Stimulated activated CD4-positive, alpha-beta T cell treated with anti-CD3 and anti-CD28 coated beads, Interleukin-1b, Interleukin-23, amount 100 ng/mL, for 24 hours (primary cell): Measurements from ENCODE around the gene DNAJC11.
"Not testable (repeated sequence)": the region's sequence is repeated elsewhere in the genome, so short reads cannot be mapped to it uniquely, and the experiment has no call there.

Experiments
- DNase-seq, 4 experiments: peaks; one replicate each; pipeline ENCODE4 v3.0.0-alpha.2; 2020; ENCODE audit warnings: low read depth in 4 of 4, low spot score in 1 of 4

DNAJC11 gene

DNA sequence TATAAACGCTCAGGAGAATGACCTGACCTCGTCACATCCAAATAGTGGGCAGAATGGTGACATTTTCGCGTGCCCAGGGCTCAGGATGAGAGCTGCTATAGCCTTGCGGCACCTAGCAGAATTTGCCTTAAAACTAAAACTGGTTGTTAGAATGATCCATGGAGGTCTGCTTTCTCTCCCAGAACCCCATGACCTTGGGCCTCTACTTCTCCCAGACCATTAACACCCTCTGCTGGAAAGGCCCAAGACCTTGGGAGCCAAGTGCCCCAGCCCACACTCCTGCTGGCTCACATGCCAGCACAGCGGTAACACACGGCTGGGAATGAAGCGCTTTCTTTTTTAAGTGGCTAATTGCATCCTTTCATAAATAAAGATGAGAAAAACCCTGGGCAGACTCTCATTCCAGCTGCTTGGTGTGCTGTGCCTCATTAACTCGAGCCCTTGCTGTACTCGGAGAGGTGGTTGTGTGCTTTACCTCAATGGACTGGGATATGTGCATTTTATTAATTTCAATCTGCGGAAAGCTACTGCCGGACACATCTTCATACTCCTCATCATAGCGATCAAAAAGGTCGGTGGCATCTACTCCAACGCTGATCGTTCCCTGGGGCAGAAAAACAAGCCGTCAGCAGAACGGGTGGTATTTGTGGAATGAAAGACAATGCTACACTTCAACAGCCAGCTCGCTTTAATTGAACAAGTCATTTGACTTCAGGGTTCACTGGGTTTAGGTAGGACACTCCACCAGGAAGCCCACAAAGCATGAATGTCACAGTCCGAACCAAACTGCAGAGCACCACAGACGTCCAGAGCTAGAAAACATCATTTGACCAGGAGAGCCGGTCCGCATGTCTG is 48.0 kb downstream of the DNAJC11 start:
- DNase-seq: no peak

DNA sequence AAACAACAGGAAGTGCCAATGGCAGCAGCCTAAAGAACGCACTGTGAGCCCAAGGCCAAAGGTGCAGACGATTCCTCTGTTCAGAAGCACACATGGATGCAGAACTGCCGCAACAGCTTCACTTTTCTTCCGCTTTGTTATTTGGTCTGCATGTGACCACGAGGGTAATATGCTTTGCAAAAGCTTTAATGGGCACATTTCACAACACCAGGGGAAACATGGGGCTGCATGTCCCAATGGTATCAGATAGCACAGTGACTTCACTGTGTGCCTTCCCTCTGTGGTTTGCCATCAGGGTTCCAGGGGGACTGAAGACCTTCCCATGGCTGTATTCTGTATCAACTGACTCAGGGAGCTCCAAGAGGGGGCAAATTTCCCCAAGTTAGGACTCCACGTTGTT is 48.6 kb downstream of the DNAJC11 start:
- DNase-seq: no peak

DNA sequence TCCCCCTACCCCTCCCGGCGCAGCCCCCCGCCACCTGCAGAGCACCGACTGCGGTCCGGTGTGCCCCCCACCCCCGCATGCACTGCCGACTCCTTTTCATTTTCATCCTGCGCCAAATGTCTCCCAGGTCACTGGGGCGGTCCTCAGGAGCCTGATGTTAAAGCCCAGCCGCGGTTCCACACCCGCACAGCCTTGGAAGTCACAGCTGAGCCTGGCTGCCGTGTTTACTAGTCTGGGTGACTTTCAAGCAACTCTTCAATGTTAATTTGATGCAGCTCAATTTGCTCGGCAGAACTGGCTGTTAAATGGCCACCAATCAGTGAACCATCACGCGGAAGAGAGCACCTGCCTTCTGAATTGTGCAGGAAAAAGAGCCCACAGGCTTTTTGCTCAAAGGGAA is 49.7 kb downstream of the DNAJC11 start:
- DNase-seq: no peak

DNA sequence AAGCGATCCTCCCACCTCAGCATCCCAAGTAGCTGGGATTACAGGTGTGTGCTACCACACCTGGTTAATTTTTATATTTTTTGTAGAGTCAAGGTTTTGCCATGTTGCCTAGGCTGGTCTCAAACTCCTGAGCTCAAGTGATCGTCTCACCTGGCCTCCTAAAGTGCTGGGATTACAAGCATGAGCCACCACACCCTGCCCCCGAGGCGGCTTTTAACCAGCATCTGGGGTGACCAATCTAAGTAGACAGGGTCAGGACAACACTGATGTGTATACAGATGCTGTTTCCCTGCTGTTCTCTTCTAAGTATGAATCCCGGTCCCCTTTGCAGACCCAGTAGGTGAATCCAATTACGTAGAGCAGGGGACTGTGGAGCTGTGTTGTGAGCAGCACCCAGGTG is 53.1 kb downstream of the DNAJC11 start:
- DNase-seq: no peak

DNA sequence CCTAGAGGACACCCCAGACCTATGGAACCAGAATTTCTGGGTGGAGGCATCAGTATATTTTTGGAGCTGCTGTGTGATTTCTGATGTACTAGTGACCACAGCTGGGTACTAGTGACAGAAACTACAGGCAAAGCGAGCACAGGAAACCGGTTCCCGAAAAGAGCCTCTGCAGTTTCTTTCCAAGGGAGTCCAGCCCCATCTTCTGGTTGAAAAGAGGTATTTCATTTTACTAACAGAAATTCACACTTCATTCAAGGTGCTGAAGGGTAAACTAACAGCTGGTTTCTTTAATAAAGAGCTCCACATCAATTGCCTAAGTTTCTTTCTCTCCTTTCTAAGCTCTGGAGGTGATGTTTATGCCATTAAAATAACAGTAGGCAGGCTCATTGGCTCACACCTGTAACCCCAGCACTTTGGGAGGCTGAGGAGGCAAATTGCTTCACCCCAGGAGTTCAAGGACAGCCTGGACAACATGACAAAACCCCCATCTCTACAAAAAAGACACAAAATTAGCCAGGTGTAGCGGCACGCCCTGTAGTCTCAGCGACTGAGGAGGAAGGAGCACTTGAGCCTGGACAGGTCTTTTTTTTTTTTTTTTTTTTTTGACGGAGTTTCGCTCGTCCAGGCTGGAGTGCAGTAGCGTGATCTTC is 55.0 kb downstream of the DNAJC11 start:
- no peak for DNase-seq

DNA sequence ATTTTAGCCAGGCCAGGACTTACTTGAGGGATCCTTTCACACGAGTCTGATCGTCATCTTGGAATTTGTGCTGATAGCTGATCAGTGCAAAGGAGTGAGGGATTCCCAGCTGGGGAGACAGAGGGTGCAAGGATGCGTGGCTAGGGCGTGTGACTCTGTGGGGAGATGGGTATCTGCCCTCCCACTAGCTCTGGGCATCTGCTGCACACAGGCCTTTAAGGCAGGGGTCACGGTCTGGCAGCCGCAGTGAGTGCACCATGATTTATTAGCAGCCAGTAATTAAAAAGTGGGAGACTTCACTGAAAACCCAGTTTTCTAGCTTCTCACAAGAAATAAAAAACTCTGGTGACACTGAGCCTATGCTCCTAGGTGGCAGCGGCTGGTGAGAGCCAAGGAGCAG is 56.6 kb downstream of the DNAJC11 start:
- DNase-seq: no peak

DNA sequence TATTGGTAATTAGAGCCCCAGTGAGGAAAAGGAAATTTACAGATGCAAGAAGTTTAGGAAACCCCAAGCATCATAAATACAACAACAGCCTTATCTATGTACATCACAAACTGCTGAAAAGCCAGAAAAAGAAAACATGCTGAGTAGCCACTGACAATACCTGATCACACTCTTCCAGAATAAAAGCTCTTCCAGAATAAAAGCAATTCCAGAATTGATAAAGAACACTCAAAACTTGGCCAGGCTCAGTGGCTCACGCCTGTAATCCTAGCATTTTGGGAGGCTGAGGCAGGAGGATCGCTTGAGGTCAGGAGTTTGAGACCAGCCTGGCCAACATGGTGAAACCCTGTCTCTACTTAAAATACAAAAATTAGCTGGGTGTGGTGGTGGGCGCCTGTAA is 60.7 kb downstream of the DNAJC11 start:
- DNase-seq: not testable (repeated sequence)

DNA sequence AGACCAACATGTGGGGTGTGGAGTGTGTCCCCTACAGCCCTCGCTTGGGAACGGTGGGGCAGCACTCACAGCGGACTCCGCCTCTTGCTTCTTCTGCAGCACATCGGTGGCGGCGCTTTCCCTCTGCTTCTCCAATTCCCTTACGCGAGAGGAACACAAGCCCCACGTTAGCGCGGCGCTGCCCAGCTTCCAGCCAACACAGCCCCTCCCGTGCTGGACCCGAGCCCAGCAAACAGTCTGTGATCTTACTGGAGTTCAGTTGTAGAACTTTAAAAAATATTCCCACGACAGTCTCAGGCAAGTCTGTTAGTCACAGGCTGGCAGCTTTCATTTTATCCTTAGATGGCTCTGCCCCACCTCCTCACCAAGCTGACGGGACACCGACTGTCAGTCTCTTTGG is 63.4 kb downstream of the DNAJC11 start:
- no peak for DNase-seq

DNA sequence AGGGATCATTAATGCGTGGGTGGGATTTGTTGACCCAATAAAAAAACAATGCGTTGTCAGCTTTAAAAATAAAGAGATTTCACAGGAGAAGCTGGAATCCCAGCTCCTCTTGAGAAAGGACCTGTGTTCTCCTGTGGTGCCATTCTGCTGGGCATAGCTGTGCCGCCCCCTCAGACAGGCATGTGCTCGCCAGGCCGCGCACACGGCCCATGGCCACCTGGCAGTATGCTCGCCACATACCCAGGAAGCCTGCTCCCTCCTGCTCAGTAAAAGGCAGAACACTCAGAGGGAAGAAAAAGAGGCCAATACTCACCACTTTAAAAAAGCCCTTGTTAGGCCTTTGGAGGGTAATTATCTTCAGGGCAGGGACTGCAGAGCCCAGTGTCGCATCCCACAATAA is 63.8 kb downstream of the DNAJC11 start:
- DNase-seq: no peak

DNA sequence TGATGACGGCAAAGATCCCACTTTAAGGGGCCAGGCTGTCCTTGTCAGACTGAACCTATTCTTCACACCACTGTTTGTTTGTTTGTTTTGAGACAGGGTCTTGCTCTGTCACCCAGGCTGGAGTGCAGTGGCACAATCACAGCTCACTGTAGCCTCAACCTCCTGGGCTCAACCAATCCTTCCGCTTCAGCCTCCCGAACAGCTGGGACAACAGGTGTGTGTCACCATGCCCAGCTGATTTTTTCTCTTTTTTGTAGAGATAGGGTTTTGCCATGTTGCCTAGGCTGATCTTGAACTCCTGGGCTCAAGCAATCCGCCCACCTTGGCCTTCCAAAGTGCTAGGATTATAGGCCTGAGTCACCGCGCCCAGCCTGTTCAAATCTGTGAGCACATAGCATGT is 64.8 kb downstream of the DNAJC11 start:
- DNase-seq: not testable (repeated sequence)

DNA sequence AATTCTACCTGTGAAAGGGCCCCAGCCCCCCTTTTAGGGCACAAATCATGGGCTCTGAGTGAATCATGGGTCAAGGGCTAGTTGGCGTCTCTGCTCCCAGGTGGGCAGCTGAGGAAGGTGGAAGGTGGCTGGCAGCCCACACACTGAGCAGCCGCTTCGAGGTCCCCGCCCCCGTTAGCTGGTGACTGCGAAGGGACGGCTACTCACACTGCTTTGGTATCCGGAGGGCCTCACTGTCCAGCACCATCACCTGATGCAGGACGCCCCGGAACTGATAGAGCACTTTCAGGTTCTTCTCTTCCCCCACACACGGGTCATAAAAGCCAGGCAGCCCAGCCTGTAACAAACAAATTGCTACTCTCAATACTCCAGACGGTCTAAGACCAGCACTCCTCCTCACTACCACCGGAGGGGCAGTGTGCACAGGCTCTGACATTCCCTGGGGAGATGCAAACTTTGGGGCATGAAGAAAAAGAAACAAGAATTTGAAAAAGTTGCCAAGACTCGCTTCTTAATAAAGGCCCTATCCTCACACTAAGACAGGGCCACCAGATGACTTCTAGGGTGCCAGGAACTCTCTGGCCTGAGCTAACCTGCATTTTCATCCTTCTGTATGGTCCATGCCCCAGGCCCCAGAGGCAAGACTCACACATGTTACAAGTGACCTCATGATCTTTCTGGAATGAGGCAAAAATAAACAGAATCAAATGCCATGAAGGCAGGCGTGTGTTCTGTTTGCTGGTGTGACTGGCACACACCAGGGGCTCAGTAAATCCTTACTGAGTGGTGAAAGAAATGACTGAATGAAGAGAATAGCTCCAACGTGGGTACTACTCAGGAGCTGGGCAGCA is 65.5 kb downstream of the DNAJC11 start:
- no peak for DNase-seq

DNA sequence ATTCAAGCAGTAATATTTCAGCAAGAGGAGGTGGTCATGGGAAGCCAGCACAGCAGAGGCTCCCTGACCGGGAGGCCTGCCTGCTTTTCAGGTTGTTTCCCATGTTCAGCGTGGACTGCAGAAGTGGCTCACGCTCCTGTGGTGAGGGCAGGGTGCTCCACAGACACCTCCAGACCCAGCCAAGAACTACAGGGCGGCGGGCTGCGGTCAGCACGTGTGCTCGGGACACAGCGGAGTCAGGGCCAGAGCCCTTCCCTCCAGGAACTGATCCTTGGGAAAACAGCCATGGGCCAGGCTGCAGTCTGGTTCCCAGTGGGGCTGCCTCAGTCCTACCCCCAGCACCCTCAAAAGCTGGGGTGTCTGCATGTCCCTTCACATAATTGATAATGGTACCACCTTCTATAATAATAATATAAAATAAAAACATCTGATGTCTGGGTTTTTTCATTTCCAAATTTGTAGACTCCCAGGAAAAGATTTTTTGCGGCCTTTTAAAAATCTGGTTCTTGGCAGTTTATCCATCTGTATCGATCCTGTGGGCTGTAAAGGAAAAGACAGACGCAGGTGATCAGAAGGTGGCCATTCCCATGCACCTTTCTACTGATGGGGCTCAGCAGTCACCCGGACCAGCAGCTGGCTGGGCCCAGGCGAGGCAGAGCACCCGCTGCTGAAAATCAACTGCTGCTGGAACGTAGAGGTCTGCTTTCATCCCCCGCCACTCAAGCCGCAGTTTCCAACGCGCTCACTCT is 66.3 kb downstream of the DNAJC11 start:
- DNase-seq: no peak

DNA sequence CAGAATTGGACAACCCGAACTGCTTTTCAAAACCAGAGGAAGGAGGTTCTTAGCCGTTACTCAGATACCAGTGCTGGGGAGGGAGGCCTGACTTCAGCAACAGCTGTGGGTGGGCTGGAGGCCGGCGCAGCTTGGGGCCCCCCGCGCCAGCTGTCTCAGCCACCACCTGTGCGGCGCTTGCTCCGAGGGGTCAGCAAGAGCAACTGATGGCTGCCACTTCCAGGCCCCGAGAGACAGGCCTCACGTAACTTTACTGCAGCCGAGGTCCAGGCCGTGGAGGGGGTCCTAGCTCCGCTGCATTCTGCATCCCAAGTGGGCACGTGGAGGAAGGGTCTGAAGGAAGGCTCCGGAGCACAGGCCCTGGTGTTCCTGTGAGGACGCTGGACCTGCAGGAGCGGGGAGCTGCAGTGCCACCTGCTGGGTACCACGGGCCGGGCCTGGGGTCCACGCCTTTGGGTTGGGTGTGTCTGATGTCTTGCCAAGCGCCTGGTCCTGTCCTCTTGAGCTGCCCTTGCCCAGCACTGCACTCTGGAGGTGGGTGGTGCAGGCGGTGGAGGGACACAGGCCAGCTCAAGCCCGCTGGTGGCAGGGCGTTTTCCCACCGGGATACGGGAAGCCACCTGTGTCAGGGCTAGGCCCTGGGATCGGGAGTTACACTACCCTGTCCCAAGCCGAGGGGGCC is 67.1 kb downstream of the DNAJC11 start:
- DNase-seq: no peak

DNA sequence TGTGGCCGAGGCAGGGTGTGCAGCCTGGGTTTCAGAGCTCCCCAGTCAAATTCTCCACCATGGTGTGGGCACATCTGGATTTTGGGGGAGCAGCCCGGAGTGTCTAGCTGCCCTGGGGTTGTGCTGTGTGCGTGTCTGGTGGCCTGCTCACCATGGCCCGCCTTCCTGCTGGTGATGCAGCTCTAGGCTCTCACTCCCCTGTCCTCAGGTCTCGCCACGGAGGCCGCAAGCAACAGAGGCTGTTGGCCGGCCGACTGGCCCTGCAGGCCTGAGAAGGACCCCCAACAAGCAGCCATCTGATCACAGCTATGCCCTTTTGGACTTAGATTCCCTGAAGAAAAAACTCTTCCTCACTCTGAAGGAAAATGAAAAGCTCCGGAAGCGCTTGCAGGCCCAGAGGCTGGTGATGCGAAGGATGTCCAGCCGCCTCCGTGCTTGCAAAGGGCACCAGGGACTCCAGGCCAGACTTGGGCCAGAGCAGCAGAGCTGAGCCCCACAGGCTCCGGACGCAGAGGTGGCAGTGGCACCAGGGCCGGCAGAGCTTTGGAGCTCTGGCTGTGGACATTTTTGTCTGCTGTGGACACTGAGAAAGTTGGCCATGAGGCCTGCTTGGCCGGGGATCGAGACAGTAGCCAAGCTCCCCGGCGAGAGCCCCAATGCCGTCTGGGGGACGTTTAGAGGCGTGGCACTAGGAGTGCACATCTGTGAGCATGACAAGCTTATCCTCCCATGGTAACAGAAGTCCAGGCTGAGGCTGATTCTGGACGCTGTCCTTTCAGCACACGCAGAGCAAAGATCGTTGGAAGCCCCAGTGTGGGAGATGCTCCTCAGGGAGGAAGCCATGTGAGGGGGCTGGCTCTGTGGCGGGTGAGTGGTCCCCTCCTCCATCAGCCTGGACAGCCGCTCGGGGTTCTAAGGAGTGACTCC is 68.8 kb downstream of the DNAJC11 start:
- DNase-seq: no peak

DNA sequence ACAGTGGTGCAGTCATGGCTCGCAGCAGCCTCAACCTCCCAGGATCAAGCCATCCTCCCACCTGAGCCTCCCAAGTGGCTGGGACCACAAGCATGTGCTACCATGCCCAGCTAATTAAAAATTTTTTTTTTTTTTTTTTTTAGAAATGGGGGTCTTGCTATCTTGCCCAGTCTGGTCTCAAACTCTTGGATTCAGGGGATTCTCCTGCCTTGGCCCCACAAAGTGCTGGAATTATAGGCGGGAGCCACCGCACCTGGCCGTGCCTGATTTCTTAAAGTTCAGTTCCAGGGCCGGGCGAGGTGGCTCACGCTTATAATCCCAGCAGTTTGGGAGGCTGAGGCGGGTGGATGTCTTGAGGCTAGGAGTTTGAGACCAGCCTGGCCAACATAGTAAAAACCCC is 70.6 kb downstream of the DNAJC11 start:
- DNase-seq: no peak

DNA sequence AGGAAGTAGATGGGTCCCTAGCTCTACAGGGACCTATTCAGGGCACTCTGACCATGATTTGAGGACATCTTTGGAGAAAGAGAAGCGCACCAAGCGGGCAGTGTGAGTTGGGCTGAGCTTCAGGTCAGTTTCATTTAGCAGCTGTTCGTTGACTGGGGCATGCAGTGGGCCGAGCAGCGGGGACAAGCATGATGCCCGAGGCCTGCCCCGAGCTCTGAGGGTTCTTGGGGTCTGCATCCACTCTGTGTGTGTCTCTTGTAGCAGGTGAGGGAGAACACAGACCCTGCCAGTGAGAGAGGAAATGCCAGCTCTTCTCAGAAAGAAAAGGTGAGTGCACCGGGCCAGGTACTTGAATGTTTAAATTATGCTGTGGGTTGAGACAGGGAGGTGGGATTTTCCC is 71.6 kb downstream of the DNAJC11 start:
- no peak for DNase-seq

DNA sequence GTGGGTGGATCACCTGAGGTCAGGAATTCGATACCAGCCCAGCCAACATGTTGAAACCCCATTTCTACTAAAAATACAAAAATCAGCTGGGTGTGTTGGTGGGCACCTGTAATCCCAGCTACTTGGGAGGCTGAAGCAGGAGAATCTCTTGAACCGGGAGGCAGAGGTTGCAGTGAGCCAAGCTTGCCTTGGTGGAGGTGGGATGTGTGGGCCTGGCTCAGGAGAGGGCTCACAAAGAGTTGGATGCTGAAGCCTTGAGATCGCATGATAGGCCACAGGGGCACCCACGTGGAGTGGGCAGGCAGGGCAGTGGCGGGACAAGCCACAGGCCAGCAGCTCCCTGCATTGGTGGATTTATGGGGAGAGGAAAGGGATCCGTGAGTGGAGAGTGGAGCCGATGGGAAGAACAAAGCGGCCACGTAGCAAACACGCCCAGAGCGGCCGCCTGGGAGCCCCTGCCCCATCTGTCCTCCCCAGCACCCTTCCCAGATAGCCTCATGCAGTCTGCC is 72.6 kb downstream of the DNAJC11 start:
- DNase-seq: no peak

DNA sequence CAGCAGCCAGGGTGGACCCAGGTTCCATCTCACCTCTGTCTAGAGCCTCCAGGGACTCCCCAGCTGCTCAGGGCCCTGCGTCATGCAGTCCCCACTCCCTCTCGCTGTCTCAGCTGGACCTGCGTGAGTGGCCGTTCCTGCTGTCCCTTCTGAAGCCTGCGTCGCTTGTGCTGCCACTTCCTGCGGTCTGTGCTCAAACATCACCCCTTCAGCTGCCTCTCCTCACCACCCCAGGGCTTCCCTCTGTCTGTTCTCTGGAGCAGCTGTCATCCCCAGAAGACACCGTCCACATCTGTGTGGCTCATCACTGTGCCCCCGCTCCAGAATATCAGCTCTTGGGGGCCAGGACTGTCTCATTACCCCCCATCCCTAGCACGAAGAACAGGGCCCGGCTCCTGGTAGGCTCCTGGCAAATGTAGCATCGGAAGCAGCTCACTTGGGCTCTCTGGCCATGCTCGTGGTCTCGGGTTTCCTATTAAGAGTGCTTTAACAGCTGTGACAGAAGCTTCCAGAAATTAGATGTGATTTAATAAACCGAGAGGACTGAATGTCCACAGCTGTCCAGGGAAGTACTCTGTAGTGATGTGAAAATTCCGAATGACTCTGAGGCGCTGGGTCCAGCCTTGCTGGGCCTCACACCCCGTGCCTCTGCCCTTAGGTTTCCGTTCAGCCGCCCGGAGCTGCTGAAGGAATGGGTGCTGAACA is 73.6 kb downstream of the DNAJC11 start:
- DNase-seq: no peak

DNA sequence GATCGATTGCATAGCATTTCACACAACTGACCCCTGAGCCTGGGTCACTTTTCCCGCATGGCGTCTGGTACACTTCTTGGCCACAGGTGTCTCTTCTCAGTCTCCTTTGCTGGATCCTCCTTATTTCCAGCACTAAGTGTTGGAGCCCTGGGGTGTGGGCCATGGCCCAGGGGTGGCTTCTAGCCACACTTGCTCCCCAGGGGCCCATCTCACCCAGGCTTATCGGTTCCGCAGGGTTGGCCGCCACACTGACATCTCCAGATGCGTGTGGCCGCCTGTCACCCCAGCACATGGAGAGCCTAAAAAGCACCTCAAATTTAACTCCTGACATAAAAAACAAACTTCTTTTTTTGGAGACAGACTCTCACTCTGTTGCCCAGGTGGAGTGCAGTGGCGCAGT is 74.6 kb downstream of the DNAJC11 start:
- DNase-seq: no peak
